Astrocyte (in vitro differentiated cells and primary cell): ENCODE data around the gene PER2. TPM values are rescaled to one million over a fixed set of nuclear protein-coding genes. Genes with fewer than 3 reads are reported as not detected.
"Not testable (repeated sequence)": the region's sequence is repeated elsewhere in the genome, so short reads cannot be mapped to it uniquely, and the experiment has no call there.

ENCODE experiments used
- DNase-seq: peaks from one replicate; pipeline ENCODE4 v3.0.0-alpha.2; 2010; ENCODE audit warnings: low read depth
- FAIRE-seq: peaks from 2 replicates; lab custom pipeline; 2011; peaks lifted over from hg19 to GRCh38; lab: Jason Lieb, UNC
- H2AFZ ChIP-seq: 2 replicates; pipeline ENCODE4 v1.6.0; 2012; ENCODE audit warnings: low read depth, low read length, inconsistent platforms
- H3K27ac ChIP-seq: 2 replicates; pipeline ENCODE4 v1.5.1; 2011; ENCODE audit warnings: low read depth, low read length, inconsistent platforms
- H3K27me3 ChIP-seq: 2 replicates; pipeline ENCODE4 v1.6.0; 2011; ENCODE audit warnings: low read length, inconsistent platforms; ENCODE audit not compliant: insufficient read depth
- H3K36me3 ChIP-seq: 2 replicates; pipeline ENCODE4 v1.5.1; 2011; ENCODE audit warnings: low read length, inconsistent platforms; ENCODE audit not compliant: insufficient read depth
- H3K4me1 ChIP-seq: 2 replicates; pipeline ENCODE4 v1.5.1; 2011; ENCODE audit warnings: low read length, inconsistent platforms; ENCODE audit not compliant: insufficient read depth
- H3K4me2 ChIP-seq: 2 replicates; pipeline ENCODE4 v1.6.0; 2012; ENCODE audit warnings: low read length, inconsistent platforms
- H3K4me3 ChIP-seq: 2 replicates; pipeline ENCODE4 v1.5.1; 2011; ENCODE audit warnings: low read depth, mild to moderate bottlenecking, low read length, inconsistent platforms; ENCODE audit not compliant: insufficient read depth
- H3K79me2 ChIP-seq: 2 replicates; pipeline ENCODE4 v1.6.0; 2012; ENCODE audit warnings: mild to moderate bottlenecking, low read length, inconsistent platforms; ENCODE audit not compliant: insufficient read depth
- H3K9ac ChIP-seq: 2 replicates; pipeline ENCODE4 v1.6.0; 2012; ENCODE audit warnings: mild to moderate bottlenecking, low read length, inconsistent platforms
- H3K9me3 ChIP-seq: 2 replicates; pipeline ENCODE4 v1.5.1; 2012; ENCODE audit warnings: low read depth, mild to moderate bottlenecking, low read length, inconsistent platforms; ENCODE audit not compliant: insufficient read depth
- H4K20me1 ChIP-seq: 2 replicates; pipeline ENCODE4 v1.6.0; 2012; ENCODE audit warnings: low read length, inconsistent platforms; ENCODE audit not compliant: insufficient read depth
- H3K27ac Mint-ChIP-seq: one replicate; pipeline ENCODE4 v1.8.0; 2021; ENCODE audit warnings: mild to moderate bottlenecking, mixed read lengths; ENCODE audit not compliant: unreplicated experiment
- H3K27me3 Mint-ChIP-seq: one replicate; pipeline ENCODE4 v1.8.0; 2021; ENCODE audit warnings: low read depth, mixed read lengths; ENCODE audit not compliant: unreplicated experiment
- H3K36me3 Mint-ChIP-seq: one replicate; pipeline ENCODE4 v1.8.0; 2021; ENCODE audit warnings: low read depth, mixed read lengths; ENCODE audit not compliant: unreplicated experiment
- H3K4me1 Mint-ChIP-seq: one replicate; pipeline ENCODE4 v1.8.0; 2021; ENCODE audit warnings: low read depth, mixed read lengths; ENCODE audit not compliant: unreplicated experiment
- H3K4me3 Mint-ChIP-seq: one replicate; pipeline ENCODE4 v1.8.0; 2021; ENCODE audit warnings: mild to moderate bottlenecking, moderate library complexity, mixed read lengths; ENCODE audit not compliant: unreplicated experiment
- H3K9me3 Mint-ChIP-seq: one replicate; pipeline ENCODE4 v1.8.0; 2021; ENCODE audit warnings: mild to moderate bottlenecking, mixed read lengths; ENCODE audit not compliant: unreplicated experiment
- CTCF ChIP-seq: IDR thresholded peaks from 2 replicates; pipeline ENCODE4 v1.5.1; 2011; ENCODE audit warnings: low read depth, mild to moderate bottlenecking, inconsistent platforms, low read length, moderate library complexity; ENCODE audit not compliant: insufficient read depth
- EZH2 ChIP-seq: IDR thresholded peaks from 2 replicates; pipeline ENCODE4 v1.6.1; 2012; ENCODE audit warnings: mild to moderate bottlenecking, low read length, inconsistent platforms; ENCODE audit not compliant: insufficient read depth
- total RNA-seq: library from RNA; stranded (reverse); gene quantifications from 2 replicates; pipeline ENCODE4 v1.2.1, GENCODE V29; 2021

Gene PER2
- total RNA-seq, 1 donor from 2014 or later = 2.0 TPM

GRCh38 chr2:238313991-238314350 lies 25.6 kb upstream of the PER2 start:
- DNase-seq (no peak), FAIRE-seq (no peak)
- H3K27me3 Mint-ChIP-seq = peaks cover 20% of the 10 kb centered on the region
- no peak overlapping the region for H3K4me3 Mint-ChIP-seq
- no peaks in the 10 kb centered on the region for H3K79me2 ChIP-seq
- no peak overlapping the region for H3K27ac Mint-ChIP-seq
- no peak overlapping the region for H3K9ac ChIP-seq
- no peaks in the 10 kb centered on the region for H3K9me3 ChIP-seq
- H3K27ac ChIP-seq = no peak overlapping the region
- no peak overlapping the region for H2AFZ ChIP-seq
- H3K9me3 Mint-ChIP-seq = no peaks in the 10 kb centered on the region
- no peak overlapping the region for H3K4me3 ChIP-seq
- H3K4me2 ChIP-seq = no peak overlapping the region
- no peaks in the 10 kb centered on the region for H3K36me3 ChIP-seq
- H3K4me1 ChIP-seq = no peaks in the 10 kb centered on the region
- no peaks in the 10 kb centered on the region for H3K36me3 Mint-ChIP-seq
- H3K27me3 ChIP-seq = no peaks in the 10 kb centered on the region
- H3K4me1 Mint-ChIP-seq = no peaks in the 10 kb centered on the region
- TF ChIP-seq EZH2 (no peak), CTCF (no peak)
- no peaks in the 10 kb centered on the region for H4K20me1 ChIP-seq

- TF ChIP-seq CTCF = no peak
- TF ChIP-seq EZH2 = no peak
- Histone ChIP-seq H3K27me3 (no peaks in the 10 kb centered on the region), H3K4me3 (no peak overlapping the region), H3K4me1 (no peaks in the 10 kb centered on the region), H3K4me2 (no peak overlapping the region), H3K9ac (no peak overlapping the region), H3K9me3 (no peaks in the 10 kb centered on the region), H3K36me3 (no peaks in the 10 kb centered on the region), H4K20me1 (no peaks in the 10 kb centered on the region), H3K79me2 (no peaks in the 10 kb centered on the region), H2AFZ (no peak overlapping the region), H3K27ac (no peak overlapping the region)
- FAIRE-seq (no peak), DNase-seq (no peak)
- peaks cover 22% of the 10 kb centered on the region for H3K27me3 Mint-ChIP-seq
- no peaks in the 10 kb centered on the region for H3K9me3 Mint-ChIP-seq
- H3K36me3 Mint-ChIP-seq = no peaks in the 10 kb centered on the region
- no peak overlapping the region for H3K27ac Mint-ChIP-seq
- H3K4me3 Mint-ChIP-seq = no peak overlapping the region
- no peaks in the 10 kb centered on the region for H3K4me1 Mint-ChIP-seq
Measured at GRCh38 chr2:238313289-238313990, 25.0 kb upstream of the PER2 start.

GRCh38 chr2:238310721-238311120 lies 22.3 kb upstream of the PER2 start:
- DNase-seq, H3K36me3 Mint-ChIP-seq, H3K4me3 Mint-ChIP-seq, H3K36me3 ChIP-seq, H3K9me3 ChIP-seq, H3K79me2 ChIP-seq, H3K4me3 ChIP-seq, H3K27ac ChIP-seq, H3K27ac Mint-ChIP-seq, H3K4me1 Mint-ChIP-seq, H4K20me1 ChIP-seq, FAIRE-seq, H3K9ac ChIP-seq, H3K9me3 Mint-ChIP-seq, H3K4me1 ChIP-seq, H3K27me3 ChIP-seq, H3K4me2 ChIP-seq, H2AFZ ChIP-seq: not testable (repeated sequence)
- H3K27me3 Mint-ChIP-seq = peaks cover 23% of the 10 kb centered on the region
